Measurements from ENCODE around the gene CIAPIN1.

The CIAPIN1 gene

GRCh38 chr16:57476546-57477410 is 29.6 kb upstream of the CIAPIN1 start:
- Histone ChIP-seq H3K36me3 (peaks cover 100% of the 10 kb centered on the region), H3K9me3 (no peaks in the 10 kb centered on the region), H3K4me3 (ENCODE audit: low read depth, low read length) (peak overlapping the region; percentile 99), H3K27me3 (no peaks in the 10 kb centered on the region), H3K4me1 (peaks cover 47% of the 10 kb centered on the region)
- TF ChIP-seq CTCF (IDR thresholded peaks at IDR 0.05; ENCODE audit: low read depth, low read length), result no peak
- DNase-seq, result peak; percentile 49

- H3K4me3 ChIP-seq (ENCODE audit: low read depth, low read length), result peak overlapping the region; percentile 99
- H3K36me3 ChIP-seq, result peaks cover 98% of the 10 kb centered on the region
- H3K4me1 ChIP-seq, result peaks cover 48% of the 10 kb centered on the region
Observed at GRCh38 chr16:57475711-57476339, 28.6 kb upstream of the CIAPIN1 start.

GRCh38 chr16:57474671-57475661 is 27.8 kb upstream of the CIAPIN1 start:
- no peak for TF ChIP-seq CTCF (IDR thresholded peaks at IDR 0.05; ENCODE audit: low read depth, low read length)
- H3K36me3 ChIP-seq, result peaks cover 98% of the 10 kb centered on the region
- peaks cover 57% of the 10 kb centered on the region for H3K4me1 ChIP-seq
- peak; percentile 29 for DNase-seq
- H3K9me3 ChIP-seq, result no peaks in the 10 kb centered on the region
- H3K27me3 ChIP-seq, result no peaks in the 10 kb centered on the region
- peak overlapping the region; percentile 99 for H3K4me3 ChIP-seq (ENCODE audit: low read depth, low read length)

More at GRCh38 chr16:57475711-57476339, 28.6 kb upstream of the CIAPIN1 start:
- Histone ChIP-seq H3K27me3 (no peaks in the 10 kb centered on the region), H3K9me3 (no peaks in the 10 kb centered on the region)
- peak; percentile 81 for TF ChIP-seq CTCF (IDR thresholded peaks at IDR 0.05; ENCODE audit: low read depth, low read length)
- DNase-seq, result peak; percentile 91

GRCh38 chr16:57473906-57474305 is 26.7 kb upstream of the CIAPIN1 start:
- Histone ChIP-seq H3K27me3 (no peaks in the 10 kb centered on the region), H3K36me3 (peaks cover 98% of the 10 kb centered on the region), H3K4me3 (ENCODE audit: low read depth, low read length) (no peak overlapping the region), H3K9me3 (no peaks in the 10 kb centered on the region), H3K4me1 (peaks cover 61% of the 10 kb centered on the region)
- no peak for DNase-seq
- no peak for TF ChIP-seq CTCF (IDR thresholded peaks at IDR 0.05; ENCODE audit: low read depth, low read length)

- Histone ChIP-seq H3K4me1 (peaks cover 61% of the 10 kb centered on the region), H3K4me3 (ENCODE audit: low read depth, low read length) (no peak overlapping the region), H3K36me3 (peaks cover 96% of the 10 kb centered on the region), H3K27me3 (no peaks in the 10 kb centered on the region), H3K9me3 (no peaks in the 10 kb centered on the region)
- TF ChIP-seq CTCF (IDR thresholded peaks at IDR 0.05; ENCODE audit: low read depth, low read length), result no peak
- peak; percentile 38 for DNase-seq
Observed at GRCh38 chr16:57473176-57473840, 26.1 kb upstream of the CIAPIN1 start.
